NCI-H748 (cell line): ENCODE measurements around the gene PUS10.
"Not testable (repeated sequence)": the region's sequence is repeated elsewhere in the genome, so short reads cannot be mapped to it uniquely, and the experiment has no call there.

Experiments used
- DNase-seq: peaks from one replicate; lab custom pipeline; 2025; ENCODE audit not compliant: unreplicated experiment; lab: John Stamatoyannopoulos, UW

Gene PUS10

GRCh38 chr2:60934165-60934722 is 83.8 kb downstream of the PUS10 start:
- DNase-seq, result no peak

- no peak for DNase-seq
Measured at GRCh38 chr2:60932954-60933353, 85.1 kb downstream of the PUS10 start.

GRCh38 chr2:60932061-60932460 is 86.0 kb downstream of the PUS10 start:
- not testable (repeated sequence) for DNase-seq

- DNase-seq, result no peak
Measured at GRCh38 chr2:60926741-60927552, 91.1 kb downstream of the PUS10 start.

- peak; percentile 15 for DNase-seq
Measured at GRCh38 chr2:60925994-60926740, 91.9 kb downstream of the PUS10 start.

- DNase-seq, result no peak
Measured at GRCh38 chr2:60907329-60907728, 110.7 kb downstream of the PUS10 start.

- no peak for DNase-seq
Measured at GRCh38 chr2:60906395-60906794, 111.7 kb downstream of the PUS10 start.

GRCh38 chr2:60905867-60906266 is 112.2 kb downstream of the PUS10 start:
- DNase-seq, result not testable (repeated sequence)

GRCh38 chr2:60901296-60901695 is 116.8 kb downstream of the PUS10 start:
- DNase-seq, result not testable (repeated sequence)

GRCh38 chr2:60899892-60900249 is 118.2 kb downstream of the PUS10 start:
- DNase-seq, result no peak

- DNase-seq, result no peak
Measured at GRCh38 chr2:60899230-60899891, 118.7 kb downstream of the PUS10 start.

GRCh38 chr2:60898567-60898966 is 119.5 kb downstream of the PUS10 start:
- DNase-seq, result no peak
